ENCODE data around the gene ST6GAL2. TPM values are rescaled to one million over a fixed set of nuclear protein-coding genes. Genes with fewer than 3 reads are reported as not detected.

Gene ST6GAL2
- total and polyA plus RNA-seq, 12 donors = 0.03 to 0.57 (median 0.13) TPM; not detected in 1

DNA sequence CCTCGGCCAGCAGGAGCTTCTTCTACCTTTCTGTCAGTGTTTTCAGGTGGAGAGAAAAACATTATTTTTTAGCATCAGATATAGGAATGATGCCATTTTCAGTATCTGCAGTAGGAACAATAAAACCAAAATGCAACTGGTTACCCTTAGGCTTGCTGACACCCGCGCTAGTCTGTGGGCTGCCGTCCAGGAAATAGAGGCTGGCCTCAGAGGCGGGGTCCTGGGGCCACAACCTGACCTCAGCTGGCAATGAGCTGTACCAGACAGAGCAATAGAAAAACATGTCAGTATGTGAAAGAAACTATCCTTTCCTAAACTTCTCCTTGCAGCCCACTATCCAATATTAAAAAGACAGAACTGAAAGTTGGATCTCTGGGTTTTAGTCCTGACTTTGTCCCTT, 4.6 kb upstream of the ST6GAL2 start:
- Histone ChIP-seq H3K27ac (no peak overlapping the region), H3K4me3 (no peak overlapping the region), H3K9me3 (replicated peaks in 1 of 3) (no peaks in the 10 kb centered on the region), H3K4me1 (replicated peaks in 1 of 2) (no peaks in the 10 kb centered on the region), H3K27me3 (peaks cover 23% of the 10 kb centered on the region), H3K36me3 (replicated peaks in 1 of 2) (no peaks in the 10 kb centered on the region)
- DNase-seq = no peak
- 37 to 54% (median 40%) methylated on average over 5 of the region's 5 CpGs for WGBS, 4 donors
- TF ChIP-seq CTCF (IDR thresholded peaks at IDR 0.05) = no peak
- TF ChIP-seq POLR2A (IDR thresholded peaks at IDR 0.05) = no peak
- intact Hi-C loops (cut with DNase I) = no loop called here

DNA sequence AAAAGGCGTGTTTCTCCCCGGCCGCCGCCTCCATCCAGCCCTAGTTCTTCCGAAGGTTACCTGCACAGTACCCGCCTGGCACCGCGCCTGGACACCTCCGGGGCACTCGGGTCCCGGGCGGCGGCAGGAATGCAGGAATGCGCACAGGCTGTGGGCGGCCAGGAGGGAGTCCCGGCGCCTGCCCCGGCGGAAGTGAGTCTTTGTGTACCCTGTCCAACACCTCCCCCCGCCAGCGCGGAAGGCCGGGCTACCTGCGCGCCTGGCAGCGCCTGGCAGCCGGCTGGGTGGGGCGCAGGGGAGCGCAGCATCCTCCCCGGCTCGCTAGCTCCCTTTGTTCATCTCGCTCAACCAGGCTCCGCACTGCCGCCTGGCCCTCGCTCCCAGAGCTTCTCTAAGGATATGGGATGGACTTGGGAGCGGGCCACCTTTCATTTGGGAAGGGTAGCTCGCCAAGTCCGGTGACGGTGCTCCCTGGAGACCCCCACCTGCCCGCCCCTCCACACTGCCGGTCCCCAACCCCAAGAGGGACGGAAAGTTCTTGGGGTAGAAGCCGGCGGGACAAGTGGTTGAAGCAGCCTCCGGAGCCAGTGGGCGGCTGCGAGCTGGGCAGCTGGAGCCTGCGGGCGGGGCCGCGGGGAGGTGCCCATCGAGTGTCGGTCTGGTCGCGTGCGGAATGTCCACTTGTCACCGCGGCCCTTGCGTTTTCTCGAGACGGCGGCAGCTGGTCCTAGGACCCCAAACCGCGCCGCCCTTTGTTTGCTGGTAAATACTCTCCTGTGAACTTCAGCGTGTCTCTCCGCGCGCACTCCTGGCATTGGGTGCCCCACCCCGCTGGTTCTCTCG, 1.2 kb upstream of the ST6GAL2 start:
- intact Hi-C loops (cut with DNase I) = no loop called here
- Histone ChIP-seq H3K36me3 (replicated peaks in 1 of 2) (no peaks in the 10 kb centered on the region), H3K4me1 (replicated peaks in 1 of 2) (no peaks in the 10 kb centered on the region), H3K4me3 (peak overlapping the region in 1 of 4 donors; percentile 39), H3K27me3 (peaks cover 30% of the 10 kb centered on the region), H3K9me3 (replicated peaks in 1 of 3) (no peaks in the 10 kb centered on the region), H3K27ac (no peak overlapping the region)
- DNase-seq = no peak
- TF ChIP-seq POLR2A (IDR thresholded peaks at IDR 0.05) = no peak
- TF ChIP-seq CTCF (IDR thresholded peaks at IDR 0.05) = no peak
- WGBS, 4 donors = 2 to 17% (median 2%) methylated on average over 4 to 71 of the region's 71 CpGs

- H3K36me3 ChIP-seq (replicated peaks in 1 of 2) = no peaks in the 10 kb centered on the region
- no peak overlapping the region for H3K4me3 ChIP-seq
- no peak for DNase-seq
- no peak for TF ChIP-seq POLR2A (IDR thresholded peaks at IDR 0.05)
- TF ChIP-seq CTCF (IDR thresholded peaks at IDR 0.05) = no peak
- intact Hi-C loops (cut with DNase I) = no loop called here
- H3K4me1 ChIP-seq (replicated peaks in 1 of 2) = no peaks in the 10 kb centered on the region
- H3K27ac ChIP-seq = no peak overlapping the region
- WGBS, 4 donors = 1 to 4% (median 2%) methylated on average over 10 of the region's 10 CpGs
- H3K27me3 ChIP-seq = peaks cover 30% of the 10 kb centered on the region
- no peaks in the 10 kb centered on the region for H3K9me3 ChIP-seq (replicated peaks in 1 of 3)
Measured at GRCh38 chr2:106885329-106885728, 638 bp downstream of the ST6GAL2 start.

DNA sequence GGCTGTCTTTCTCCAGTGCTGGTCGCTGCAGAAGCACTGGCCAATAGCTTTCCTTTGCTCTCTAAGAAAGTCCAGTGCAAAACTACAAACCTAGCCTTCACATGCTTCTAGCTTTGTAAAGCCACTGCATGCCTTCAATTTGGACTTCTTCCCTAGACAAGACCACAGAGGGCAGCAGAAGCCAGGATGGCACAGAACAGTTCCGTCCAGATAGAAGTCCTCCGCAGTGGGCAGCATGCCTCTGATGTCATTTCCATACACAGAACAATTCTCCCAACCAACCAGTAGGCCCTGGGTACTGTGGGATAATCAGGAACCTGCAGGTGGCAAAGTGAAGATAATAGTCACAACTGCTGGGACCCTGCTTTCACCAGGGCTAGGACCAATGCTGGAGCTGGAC, 3.3 kb downstream of the ST6GAL2 start:
- Histone ChIP-seq H3K27ac (no peak overlapping the region), H3K9me3 (replicated peaks in 1 of 3) (no peaks in the 10 kb centered on the region), H3K4me1 (replicated peaks in 1 of 2) (no peaks in the 10 kb centered on the region), H3K4me3 (no peak overlapping the region), H3K36me3 (replicated peaks in 1 of 2) (no peaks in the 10 kb centered on the region), H3K27me3 (peaks cover 27% of the 10 kb centered on the region)
- intact Hi-C loops (cut with DNase I) = no loop called here
- DNase-seq = no peak
- TF ChIP-seq POLR2A (IDR thresholded peaks at IDR 0.05) (no peak), CTCF (IDR thresholded peaks at IDR 0.05) (no peak)
- WGBS, 4 donors = 67 to 85% (median 70%) methylated on average over 1 to 3 of the region's 3 CpGs
